Activated T-cell treated with anti-CD3 and anti-CD28 coated beads for 4 hours (primary cell): ENCODE results near the gene IFNA16.
"Not testable (repeated sequence)": the region's sequence is repeated elsewhere in the genome, so short reads cannot be mapped to it uniquely, and the experiment has no call there.

Experiments
- DNase-seq: peaks from one replicate; pipeline ENCODE4 v3.0.0-alpha.2; 2020

Gene IFNA16

DNA sequence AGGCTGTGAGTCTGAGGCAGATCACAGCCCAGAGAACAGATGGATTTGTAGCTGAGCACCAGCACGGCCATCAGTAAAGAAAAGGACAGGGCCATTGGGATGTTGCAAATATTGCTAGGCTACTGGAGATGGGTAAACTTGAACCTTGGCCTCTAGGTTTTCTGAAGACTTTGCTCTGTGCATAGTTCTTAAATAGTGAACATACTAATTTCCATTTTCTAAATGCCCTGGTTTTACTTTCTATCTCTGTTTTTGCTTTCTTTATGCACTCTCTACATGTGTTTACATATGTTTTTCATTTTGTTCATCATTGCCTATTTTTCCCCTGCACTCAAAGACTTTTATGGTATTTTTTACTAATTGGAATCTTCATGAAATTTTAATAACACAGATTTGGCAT, at the start of gene IFNA16:
Gene IFNA16, minus strand, starts transcription at position 101 of the 400 bp plus-strand sequence. Its CDS starts 6 bp downstream, at position 95.
- not testable (repeated sequence) for DNase-seq

DNA sequence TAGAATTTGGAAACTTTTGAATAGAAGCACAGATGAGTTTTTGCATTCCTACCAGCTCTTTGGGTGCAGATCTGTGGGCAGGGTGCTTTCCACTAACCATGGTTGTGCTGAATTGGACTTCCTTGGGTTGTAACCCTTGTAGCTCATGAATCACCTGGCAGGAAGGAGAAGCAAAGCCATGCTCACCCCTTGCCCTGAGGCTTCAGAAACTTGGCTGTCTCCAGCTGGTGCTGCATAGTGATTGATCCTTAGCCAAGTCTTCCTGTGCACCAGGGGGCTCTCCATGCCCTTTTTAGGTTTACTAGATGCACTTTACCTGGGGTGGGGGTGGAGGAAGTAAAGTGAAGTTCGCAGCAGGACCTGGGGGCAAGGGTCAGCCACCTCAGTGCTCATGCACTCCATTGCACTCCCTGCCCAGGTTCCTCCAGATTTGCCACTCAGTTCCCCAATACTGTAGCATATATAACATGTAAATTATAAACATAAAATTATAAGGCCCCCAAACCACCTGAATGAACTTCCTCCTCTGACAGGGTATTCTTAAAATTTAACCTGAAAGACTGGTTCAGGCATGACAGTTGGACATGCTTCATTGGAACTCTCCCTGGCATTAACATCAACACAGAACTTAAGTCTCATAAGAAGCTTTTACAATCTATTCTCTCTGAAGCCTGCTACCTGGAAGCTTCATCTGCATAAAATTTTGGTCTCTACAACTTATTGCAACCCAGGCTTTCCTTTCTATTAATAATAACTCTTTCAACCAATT, 48.5 kb upstream of the IFNA16 start:
- DNase-seq, result no peak

DNA sequence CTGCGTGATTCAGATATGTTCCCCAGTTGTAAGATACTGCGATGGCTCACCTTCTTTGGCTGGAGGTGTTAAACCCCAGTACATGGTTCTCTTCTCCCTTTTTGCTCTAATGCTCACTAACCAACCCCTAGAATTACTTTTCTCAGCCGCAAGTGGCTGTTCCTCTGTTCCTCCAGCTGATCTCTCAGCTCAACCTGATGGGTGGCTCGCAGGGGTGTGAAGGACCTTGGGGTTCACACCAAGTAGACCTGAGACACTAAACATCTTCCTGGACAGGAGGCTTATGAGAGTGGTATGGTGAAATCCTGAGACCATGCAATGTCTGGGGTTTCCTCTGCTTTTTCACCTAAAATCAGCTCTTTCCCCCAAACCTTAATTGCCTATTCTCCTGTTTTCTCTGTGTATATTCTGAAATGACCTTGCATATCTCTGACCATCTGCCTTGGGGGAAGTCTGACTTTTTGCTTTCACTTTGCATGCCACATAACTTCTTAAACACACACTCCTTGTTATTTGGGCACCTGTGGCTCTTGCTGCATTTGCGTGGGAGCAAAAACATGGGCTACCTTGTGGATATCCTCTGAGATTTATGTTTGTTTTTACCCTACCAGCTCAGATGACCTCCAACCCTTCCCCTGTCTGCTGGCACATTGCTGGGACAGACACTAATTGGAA, 38.6 kb upstream of the IFNA16 start:
- DNase-seq, result no peak

DNA sequence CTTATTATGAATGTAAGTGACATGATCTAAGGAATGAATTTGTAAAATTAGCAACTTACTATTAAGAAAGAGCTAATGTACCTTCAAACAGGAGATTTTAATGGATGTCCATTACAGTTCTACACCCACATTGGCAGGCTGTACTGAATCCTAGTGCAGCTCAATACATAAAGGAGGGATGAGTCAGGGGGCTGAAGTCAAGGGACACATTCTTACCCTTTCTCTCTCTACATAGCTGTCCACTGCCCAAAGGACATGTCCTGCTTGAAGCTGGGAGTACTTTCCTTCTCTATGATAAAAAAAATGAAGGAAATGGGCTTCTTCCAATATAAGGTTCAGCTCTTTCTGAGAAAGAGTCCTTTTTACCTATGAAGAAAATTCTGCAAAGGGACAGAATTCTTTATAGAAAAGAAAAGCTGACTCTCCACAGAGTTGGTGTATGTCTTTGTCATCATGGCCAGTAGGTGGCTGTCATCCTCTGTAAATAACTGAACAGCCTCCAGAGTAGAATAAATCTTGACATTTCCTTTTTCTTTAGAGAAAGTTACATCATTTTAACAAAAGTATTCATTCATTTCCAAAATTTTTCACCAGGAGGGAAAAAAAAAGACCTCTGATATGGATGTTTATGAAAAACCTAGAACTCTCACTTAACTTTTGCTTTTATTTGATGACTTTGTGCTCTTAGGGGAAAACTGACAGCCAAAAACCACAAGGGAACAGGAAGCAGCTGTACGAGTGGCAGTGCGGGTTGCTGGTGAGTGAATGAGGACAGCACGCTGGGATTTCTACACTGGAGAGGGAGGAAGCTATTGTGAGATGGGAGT, 35.8 kb upstream of the IFNA16 start:
- DNase-seq, result no peak

DNA sequence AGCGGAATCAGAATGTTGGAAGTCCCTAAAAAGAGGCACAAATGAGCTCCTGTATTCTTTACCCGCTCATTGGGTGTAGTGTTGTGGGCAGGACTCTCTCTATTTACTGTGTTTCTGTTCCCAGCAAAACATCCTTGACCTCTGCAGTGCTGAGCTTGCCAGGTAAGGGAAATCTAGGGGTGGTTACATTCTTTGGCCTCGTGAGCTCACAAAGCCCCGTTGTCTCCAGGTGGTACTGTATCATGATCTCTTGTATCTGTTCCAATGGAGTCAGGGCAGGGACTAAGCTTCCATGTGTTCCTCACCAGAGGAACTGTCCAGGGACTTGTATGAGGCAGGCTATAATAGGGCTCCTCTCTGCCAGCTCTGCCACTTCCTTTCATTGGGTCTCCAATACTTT, 34.5 kb upstream of the IFNA16 start:
- DNase-seq, result no peak

DNA sequence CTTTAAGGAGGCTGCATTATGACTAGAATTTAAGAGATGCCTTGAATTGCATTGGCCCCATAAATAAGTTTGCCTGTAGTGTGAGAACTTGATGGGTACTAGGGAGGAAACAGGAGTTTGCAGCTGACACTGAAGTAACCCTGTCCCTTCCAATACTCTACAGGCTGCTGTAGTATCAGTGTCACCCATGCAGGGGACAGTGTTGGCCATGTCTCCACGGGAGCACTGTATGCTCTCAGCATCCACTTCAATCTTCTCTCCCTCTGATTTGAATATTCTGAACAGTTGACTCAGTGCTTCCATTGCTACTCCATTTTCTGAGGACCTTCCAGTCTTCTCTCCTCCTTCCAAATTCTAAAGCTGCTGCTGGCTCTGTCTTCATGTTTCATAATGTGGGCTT, 34.1 kb upstream of the IFNA16 start:
- DNase-seq, result no peak

DNA sequence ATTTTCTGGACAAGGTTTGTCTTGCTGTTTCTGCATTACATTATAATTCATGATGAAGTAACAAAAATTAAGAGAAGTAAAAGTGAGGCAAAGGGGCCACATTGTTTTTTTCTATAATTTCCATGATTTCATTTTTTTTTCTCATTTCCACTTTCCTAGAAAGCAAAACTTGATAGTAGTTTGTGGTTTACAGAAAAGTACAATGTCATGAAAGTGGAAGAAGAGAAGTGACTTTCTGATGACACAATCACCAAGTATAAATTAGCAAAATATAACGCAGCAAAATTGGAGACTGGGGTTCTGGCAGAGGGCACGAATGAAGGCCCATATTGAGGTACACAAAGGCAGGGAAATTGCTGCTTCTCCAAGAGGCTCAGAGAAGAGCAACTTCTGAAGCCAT, 27.7 kb upstream of the IFNA16 start:
- no peak for DNase-seq

DNA sequence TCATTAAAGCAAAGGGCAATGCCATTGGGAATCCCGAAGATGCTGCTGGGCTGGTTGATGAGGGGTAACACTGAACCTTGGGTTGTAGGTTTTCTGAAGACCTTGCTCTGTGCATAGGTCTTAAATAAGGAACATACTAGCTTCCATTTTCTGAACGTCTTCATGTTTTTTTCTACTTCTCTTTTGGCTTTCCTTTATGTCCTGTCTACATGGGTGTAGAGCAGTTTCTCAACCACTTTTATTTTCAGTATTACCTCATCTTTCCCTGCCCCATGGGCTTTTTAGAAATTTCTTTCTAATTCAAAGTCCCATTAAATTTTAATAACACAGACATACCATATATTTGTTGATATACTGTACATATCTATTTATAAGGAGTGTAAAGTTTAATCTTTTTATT, 22.8 kb upstream of the IFNA16 start, which contains the start of gene IFNA14:
Gene IFNA14, minus strand, starts transcription at position 95 of the 400 bp plus-strand sequence. Its CDS starts 70 bp downstream, at position 25.
- DNase-seq, result no peak

DNA sequence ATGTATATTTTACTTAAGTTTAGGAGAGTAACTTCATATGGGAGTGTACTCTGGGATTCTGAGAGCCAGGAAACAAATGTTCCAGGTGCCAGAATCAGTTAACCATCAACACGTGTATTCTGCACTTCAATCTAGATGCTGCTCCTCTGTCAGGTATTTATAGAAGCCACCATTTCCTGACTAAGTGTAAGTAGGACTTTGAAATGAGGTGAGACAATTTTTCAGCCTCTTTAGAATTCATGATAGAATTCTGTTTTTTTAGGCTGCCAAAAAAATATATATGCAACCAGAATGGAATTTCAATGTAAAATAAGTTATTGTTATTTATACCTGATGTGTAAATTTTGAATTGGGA, 19.2 kb upstream of the IFNA16 start:
- DNase-seq, result not testable (repeated sequence)

DNA sequence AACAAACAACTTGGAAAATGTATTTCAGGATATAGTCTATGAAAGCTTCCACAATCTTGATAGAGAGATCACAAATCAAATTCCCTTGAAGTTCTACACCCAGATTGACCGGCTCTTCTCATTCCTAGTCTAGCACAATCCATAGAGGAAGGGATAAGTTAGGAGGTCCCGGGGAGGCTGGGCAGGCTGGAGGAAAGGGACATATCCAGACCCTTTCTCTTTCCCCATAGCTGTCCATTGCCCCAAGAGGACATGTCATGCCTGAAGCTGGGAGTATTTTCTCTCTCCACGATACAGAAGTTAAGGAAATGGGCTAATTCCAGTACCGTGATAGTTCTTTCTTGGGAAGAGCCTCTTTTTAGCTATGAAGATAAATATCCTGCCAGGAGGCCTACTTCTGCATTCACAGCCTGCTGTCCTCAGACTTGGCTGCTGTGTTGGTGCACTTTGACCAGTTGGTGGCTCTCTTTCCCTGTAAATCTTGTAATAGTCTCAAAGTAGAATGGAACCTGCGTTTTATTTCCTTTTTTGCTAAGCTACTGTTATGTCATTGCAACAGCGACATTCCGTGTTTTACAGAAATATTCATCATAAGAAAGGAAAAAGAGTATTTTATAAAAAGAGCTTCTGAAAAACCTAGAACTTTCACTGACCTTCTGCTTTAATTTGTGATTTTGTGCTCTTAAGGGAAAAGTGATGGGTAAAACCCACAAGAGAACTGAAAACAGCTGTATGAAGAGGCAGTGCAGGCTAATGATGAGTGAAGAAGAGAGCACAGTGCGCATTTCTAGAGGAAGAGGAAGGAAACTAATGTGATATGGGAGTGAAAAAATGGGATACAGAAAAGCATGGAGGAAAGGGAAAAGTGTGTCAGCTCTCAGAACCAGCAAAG, 18.6 kb upstream of the IFNA16 start:
- not testable (repeated sequence) for DNase-seq

DNA sequence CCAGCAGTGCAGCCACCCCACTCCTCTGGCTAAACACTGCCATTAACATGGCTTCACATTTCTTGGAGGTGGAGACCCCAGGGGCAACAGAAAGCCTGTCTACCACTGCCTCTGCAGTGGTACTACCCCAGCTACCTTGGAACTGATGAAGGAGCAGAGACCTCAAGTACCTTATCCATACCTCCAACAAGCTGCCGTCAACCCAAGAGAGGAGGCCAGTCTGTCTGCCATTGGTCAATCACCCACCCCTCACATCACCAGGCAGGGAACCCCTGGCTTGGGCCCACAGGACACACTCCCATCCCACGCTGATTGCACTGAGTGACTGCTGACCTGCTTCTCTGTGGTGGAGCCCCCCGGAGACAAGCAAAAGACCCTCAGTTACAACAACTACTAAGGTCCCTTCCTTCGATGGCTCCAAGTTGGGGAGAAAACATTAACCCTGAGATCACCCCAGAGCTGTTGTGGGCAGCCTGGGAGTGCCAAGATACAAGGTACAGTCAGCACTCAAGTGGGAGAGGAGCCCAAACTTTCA, 17.1 kb upstream of the IFNA16 start:
- no peak for DNase-seq

DNA sequence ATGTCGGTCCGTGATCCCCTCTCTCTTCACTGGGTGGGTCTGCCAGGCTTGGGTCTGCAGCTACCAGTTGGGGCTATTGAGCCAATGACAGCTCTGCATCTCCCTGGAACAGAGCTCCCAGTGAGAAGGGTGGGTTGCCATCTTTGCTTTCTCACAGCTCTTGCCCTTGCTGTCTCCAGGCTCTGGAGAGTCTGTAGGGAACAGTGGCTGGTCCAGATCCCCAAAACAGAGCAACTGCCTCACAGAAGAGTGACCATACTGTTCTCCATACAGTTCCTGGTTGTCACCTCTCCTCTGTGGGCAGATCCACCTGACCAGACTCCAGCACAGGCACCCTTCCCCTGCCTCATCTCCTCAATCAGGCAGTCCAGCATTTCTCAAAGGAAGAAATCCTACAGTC, 16.1 kb upstream of the IFNA16 start:
- DNase-seq, result no peak

DNA sequence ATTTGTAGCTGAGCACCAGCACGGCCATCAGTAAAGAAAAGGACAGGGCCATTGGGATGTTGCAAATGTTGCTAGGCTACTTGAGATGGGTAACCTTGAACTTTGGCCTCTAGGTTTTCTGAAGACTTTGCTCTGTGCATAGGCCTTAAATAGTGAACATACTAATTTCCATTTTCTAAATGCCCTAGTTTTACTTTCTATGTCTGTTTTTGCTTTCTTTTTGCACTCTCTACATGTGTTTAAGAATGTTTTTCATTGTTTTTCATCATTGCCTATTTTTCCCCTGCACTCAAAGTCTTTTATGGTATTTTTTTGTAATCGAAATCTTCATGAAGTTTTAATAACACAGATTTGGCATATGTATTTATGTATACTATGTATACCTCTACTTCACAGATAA, 11.0 kb upstream of the IFNA16 start, which contains the start of gene IFNA17:
Gene IFNA17, minus strand, starts transcription at position 101 of the 400 bp plus-strand sequence. Its CDS starts 49 bp downstream, at position 52.
- no peak for DNase-seq

DNA sequence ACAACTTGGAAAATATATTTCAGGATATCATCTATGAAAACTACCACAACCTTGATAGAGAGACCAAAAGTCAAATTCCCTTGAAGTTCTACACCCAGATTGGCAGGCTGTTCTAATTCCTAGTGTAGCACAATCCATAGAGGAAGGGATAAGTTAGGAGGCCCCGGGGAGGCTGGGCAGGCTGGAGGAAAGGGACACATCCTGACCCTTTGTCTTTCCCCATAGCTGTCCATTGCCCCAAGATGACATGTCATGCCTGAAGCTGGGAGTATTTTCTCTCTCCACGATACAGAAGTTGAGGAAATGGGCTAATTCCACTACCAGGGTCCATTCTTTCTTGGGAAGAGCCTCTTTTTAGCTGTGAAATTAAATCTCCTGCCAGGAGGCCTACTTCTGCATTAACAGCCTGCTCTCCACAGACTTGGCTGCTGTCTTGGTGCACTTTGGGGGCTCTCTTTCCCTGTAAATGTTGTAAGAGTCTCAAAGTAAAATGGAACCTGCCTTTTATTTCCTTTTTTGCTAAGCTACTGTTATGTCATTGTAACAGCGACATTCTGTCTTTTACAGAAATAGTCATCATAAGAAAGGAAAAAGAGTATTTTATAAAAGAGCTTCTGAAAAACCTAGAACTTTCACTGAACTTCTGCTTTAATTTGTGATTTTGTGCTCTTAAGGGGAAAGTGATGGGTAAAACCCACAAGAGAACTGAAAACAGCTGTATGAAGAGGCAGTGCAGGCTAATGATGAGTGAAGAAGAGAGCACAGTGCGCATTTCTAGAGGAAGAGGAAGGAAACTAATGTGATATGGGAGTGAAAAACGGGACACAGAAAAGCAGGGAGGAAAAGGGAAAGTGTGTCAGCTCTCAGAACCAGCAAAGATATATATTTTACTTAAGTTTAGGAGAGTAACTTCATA, 3.4 kb downstream of the IFNA16 start:
- DNase-seq, result not testable (repeated sequence)

DNA sequence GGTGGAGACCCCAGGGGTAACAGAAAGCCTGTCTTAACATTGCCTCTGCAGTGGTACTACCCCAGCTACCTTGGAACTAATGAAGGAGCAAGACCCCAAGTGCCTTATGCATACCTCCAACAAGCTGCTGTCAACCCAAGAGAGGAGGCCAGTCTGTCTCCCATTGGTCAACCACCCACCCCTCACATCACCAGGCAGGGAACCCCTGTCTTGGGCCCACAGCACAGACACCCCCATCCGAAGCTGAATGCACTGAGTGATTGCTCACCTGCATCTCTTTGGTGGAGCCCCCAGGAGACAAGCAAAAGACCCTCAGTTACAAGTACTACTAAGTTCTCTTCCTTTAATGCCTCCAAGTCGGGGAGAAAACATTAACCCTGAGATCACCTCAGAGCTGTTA, 5.0 kb downstream of the IFNA16 start:
- DNase-seq, result not testable (repeated sequence)

DNA sequence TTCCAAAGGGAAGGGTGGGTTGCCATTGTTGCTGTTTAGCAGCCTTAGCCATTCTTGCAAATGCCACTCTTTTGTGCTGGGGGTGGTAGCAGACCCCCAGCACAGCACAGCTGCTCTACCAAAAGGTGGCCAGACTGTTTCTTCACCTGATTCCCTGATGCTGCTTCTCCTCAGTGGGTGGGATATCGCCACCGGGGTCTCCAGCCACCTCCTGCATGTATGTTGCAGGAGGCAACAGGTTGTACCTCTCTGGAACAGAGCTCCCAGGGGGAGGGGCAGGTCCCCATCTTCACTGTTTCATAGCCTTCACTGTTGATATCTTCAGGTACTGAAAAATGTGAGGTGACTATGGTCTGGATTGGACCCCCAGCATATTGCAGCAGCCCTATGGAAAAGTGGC, 6.3 kb downstream of the IFNA16 start:
- DNase-seq, result not testable (repeated sequence)

DNA sequence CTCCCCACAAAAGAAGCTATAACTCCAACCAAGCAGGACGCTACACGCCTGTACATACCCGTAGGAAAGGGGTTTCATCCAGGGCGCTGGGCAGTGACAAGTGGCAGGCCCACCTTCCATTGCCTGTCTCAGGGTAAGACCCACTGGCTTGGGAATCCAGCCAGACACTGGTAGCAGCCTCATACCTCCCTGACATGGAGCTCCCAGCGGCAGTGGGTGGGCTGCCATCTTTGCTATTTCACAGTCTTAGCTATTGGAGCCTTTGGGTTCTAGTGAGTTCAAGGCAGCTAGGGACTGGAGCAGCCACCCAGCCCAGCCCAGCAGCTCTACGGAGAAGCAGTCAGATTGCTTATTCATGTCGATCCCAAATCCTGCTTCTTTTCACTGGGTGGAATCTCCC, 6.8 kb downstream of the IFNA16 start:
- no peak for DNase-seq

DNA sequence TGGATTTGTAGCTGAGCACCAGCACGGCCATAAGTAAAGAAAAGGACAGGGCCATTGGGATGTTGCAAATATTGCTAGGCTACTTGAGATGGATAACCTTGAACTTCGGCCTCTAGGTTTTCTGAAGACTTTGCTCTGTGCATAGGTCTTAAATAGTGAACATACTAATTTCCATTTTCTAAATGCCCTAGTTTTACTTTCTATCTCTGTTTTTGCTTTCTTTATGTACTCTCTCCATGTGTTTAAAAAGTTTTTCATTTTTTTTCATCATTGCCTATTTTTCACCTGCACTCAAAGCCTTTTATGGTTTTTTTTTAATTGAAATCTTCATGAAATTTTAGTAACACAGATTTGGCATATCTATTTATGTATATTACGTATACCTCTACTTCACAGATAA, 10.1 kb downstream of the IFNA16 start, which contains the start of gene IFNA10:
Gene IFNA10, minus strand, starts transcription at position 101 of the 400 bp plus-strand sequence. Its CDS starts 46 bp downstream, at position 55.
- not testable (repeated sequence) for DNase-seq

DNA sequence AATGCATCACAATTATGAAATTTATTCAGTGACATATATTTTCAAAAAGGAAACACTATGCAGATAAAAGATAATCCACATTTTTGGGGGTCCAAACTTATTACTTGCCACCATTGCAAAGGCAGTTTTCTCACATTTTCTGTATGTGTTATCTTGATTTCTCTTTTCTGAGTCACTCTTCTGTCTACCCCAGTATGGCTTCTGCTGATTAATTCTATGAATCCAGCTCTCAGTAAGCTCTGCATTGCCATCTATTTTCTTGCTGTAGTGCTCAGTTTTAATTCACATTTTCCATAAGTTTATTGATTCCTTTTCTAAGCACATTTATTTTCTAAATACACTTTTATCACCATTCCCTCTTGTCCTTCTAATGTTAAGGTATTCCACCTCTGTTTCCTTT, 11.9 kb downstream of the IFNA16 start:
- DNase-seq, result no peak

DNA sequence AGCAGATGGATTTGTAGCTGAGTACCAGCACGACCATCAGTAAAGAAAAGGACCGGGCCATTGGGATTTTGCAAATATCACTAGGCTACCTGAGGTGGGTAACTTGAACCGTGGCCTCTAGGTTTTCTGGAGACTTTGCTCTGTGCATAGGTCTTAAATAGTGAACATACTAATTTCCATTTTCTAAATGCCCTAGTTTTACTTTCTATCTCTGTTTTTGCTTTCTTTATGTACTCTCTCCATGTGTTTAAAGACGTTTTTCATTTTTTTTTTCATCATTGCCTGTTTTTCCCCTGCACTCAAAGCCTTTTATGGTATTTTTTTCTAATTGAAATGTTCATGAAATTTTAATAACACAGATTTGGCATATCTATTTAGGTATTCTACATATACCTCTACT, 15.0 kb downstream of the IFNA16 start, which contains the start of gene IFNA7:
Gene IFNA7, minus strand, starts transcription at position 101 of the 400 bp plus-strand sequence. Its CDS starts 40 bp downstream, at position 61.
- not testable (repeated sequence) for DNase-seq
